GM15510 (cell line): Measurements from ENCODE around the gene ADAT3.

ENCODE experiments used
- POLR2A ChIP-seq: IDR thresholded peaks from 3 replicates; pipeline ENCODE4 v1.6.1; 2011; ENCODE audit warnings: borderline replicate concordance; ENCODE audit not compliant: insufficient read length; ENCODE audit errors: extremely low read depth

The ADAT3 gene

GRCh38 chr19:1905110-1905862 is at the start of gene ADAT3, which contains the start of gene SCAMP4:
TSS of gene ADAT3 (plus strand) at chr19:1905399. CDS start at chr19:1912048, 6,649 bp downstream.
TSS of gene SCAMP4 (plus strand) at chr19:1905399. CDS start at chr19:1915020, 9,621 bp downstream.
- TF ChIP-seq POLR2A: peak; percentile 69

GRCh38 chr19:1855828-1856255 is 49.4 kb upstream of the ADAT3 start:
- no peak for TF ChIP-seq POLR2A

GRCh38 chr19:1856345-1856697 is 48.9 kb upstream of the ADAT3 start:
- no peak for TF ChIP-seq POLR2A

DNA sequence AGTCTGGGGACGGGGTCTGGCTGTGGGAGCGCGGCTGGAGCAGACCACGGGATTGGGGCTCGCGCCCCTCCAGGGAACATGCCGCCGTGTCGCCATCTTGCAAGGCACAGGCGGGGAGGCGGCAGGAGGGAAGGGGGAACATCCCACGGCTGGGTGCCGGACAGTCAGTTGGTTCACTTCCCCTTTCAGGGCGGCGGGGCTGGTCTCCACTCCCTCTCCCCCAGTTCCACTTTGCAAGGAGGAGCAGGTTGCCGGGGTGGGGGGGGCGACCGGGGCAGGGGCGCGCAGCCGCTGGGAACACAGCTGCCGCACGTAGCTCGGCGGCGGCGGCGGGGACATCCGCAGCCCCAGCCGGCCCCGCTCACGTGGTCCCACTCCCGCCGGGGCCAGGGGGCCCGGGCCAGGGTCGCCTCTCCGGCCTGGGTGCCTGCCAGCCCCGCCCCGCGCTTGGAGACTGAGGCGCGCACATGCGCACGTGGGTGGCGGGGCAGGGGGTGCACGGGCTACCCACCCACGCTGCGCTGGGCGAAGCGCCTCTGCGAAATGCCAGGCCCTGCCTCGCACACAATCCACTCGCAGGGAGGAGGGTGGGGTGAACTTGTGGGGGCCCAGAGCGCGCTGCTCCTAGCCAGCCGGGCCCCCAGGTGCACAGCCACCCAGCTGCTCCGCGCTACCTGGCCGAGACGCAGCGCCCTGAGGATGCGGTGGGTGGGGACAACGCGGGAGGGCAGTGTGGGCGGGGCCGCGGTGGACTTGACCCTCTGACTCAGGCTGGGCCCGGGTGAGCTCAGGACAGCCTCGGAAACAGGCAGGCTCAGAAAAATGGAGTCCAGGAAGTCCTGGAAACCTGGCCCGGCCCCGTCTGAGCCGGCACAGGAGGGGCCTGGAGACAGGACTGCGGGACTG is 48.2 kb upstream of the ADAT3 start:
- peak; percentile 62 for TF ChIP-seq POLR2A

DNA sequence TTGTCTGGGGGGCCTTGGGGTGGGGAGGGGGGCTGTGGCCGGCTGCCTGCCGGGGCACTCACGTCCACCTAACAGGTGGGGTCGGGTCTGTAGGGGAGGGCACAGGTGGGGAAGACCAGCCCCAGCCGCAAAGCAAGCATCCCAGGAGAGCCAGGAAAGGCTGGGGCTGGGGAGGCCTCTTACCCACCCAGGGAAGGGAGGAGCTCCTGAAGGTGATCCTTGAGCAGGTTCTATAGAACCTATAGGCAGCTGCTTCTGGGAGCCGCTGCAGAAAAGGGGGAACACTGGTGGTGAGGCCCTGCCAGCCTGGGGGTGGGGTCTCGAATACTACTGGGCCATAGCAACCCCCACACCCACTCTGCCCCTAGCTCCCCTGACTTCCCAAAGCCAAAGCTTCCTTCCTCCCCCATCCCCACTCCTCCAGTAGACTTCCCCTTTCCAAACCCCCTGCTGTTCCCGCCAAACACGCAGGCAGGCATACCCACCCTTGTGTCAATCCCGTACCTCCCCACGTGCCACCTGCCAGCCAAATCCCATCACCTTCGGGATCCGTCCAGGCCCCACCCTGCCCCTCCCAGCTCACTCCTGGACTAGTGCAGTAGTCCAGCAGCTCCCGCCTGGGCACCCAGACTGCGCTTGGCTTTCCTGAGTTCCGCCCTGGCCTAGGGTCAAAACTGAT is 47.4 kb upstream of the ADAT3 start:
- TF ChIP-seq POLR2A: no peak

GRCh38 chr19:1858412-1859081 is 46.7 kb upstream of the ADAT3 start:
- no peak for TF ChIP-seq POLR2A

- no peak for TF ChIP-seq POLR2A
These were observed 45.8 kb upstream of the ADAT3 start for GRCh38 chr19:1859331-1859781.

DNA sequence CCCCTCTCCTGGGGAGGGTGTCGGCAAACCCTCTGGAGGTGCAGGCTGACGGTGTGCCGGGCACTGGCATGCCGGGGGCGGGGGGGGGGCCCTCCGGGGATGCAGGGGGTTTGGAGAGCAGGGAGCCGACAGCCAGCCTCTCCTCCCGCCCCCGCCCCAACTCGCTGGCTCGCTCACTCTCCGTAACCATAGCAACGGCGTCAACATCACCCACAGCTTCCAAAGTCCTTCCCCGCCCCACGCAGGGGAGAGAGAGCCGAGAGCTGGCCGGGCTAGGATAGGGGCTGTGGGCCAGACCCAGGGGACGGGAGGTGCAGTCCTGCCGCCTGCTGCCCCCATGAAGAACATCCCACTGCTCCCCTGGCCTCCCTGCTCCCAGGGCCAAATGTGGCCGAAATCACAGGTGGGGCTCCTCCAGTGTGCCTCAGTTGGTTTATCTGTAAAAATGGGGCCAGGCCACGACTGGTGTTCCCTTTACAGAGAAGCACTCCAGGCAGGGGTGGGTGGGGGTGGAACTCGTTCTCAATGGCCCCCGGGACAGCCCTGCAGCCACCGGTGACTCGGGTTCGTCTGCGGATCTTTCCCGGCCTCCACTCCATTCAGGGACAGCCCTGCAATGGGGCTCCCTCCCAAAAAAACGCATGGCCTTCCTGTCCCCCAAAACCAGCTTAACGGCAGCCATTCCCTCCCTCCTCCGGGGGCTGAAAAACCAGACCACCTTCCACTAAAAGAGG is 45.0 kb upstream of the ADAT3 start:
- TF ChIP-seq POLR2A: no peak

DNA sequence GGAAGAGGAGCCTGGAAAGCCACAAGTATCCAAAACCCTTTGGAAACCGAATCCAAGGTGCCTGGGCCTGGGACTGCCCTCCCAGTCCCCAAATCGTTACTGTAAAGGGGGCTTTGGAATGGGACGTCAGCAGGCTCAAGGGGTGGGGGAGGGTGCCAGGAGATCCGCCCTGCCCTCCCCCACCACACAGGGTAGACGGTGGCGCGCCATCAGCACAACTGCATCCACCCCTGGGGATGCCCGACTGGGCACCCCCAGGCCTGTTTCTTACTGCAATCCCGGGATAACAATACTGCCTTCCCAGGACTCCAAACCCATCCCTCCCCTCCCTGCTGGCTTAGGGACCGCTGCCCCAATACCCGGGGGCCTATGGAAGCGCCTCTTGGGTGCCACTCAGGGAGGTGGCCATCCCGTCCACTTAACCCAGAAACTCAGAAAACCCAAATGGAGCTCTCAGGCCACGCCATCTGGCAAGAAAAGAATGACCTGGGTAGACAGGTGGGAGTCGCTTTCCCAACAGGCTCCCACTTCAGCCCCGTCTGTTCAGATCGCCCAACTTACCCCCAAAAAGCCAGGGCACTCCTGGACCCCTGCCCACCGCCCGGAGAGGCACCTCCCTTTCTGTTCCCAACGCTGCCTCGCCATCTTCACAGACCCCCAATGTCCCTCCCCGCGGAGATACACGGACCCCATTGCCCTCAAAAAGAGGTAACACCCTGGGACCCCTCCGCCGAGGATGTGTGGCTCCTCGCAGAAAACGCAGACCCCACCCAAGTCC is 44.2 kb upstream of the ADAT3 start:
- no peak for TF ChIP-seq POLR2A

DNA sequence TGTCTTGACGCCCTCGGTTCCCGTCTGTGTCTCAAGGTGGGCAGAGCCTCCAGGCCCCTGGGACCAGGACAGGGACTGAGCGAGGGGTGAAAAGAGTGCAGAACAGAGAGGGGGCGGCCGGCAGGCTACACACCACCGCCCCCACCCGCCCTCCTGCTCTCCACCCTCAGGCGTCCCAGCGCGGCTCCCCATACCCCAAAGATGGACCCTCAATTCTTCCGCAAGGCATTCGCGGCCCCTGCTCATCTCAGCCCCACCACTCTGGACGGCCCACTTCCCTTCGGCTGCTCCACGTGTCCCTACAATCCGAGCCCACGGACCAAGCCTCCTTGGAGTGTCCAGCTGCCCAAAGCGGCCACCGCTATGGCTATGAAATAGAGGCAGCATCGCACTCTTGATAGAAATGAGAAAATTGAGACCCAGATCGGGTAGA is 43.6 kb upstream of the ADAT3 start:
- no peak for TF ChIP-seq POLR2A

DNA sequence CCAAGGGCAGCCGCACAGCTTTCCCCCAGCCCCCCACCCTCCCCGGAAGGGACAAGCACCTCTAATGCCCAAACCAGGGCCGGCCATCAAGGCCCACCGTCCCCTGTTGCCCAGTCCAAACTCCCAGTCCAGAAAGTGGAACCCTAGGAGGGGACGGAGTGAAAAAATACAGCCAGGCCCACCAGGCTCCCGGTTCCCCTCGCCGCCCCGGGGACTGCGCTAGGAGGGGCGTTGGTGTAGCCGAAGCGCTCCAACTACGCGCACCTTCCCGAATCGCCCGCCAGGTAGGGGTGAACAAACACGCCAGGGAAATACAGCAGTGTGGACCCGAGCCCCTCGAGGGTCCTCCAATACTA is 43.2 kb upstream of the ADAT3 start:
- TF ChIP-seq POLR2A: no peak

DNA sequence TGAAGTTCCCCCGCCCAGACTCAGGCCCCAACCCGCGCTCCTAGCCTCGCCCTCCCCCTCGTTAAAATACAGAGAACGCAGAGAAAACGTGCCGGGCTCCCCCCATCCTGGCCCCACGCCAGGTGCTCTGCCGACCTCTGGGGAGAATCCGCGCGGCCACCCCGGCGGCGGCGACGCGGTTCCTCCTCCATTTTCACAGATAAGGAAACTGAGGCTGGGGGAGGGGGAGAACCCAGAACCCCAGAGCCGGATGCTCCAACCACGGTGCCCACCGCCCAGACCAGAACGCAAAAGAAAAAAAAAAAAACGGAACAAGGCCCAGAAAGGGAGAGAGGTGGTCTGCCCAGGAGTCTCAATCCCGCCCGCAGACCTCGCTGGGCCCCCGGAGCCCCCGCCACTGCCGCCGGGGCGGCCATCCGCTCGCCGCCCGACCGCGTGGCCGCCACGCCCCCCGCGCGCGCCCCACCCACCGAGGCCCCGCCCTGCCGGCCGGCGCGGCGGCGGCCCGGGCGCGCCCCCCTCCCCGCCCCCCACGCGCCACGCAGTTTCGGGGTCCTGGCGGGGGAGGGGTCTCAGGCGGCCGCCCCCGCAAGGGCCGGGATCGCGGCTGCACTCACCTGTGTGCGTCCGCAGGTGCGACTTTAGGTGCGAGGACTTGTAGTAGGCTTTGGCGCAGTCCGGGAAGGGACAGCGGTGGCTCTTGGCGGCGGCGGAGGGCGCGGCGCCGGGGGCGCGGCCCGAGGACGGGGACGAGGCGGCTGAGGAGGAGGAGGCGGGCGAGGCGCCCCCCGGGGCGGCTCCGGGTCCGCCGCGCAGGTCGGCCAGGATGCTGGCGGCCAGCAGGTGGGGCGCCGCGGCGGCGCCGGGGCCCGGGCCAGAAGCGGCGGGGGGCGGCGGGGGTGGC is 42.5 kb upstream of the ADAT3 start:
- TF ChIP-seq POLR2A: peak; percentile 17
